GM18907 (cell line): ENCODE measurements around the gene SLAIN1.
"Not testable (repeated sequence)": the region's sequence is repeated elsewhere in the genome, so short reads cannot be mapped to it uniquely, and the experiment has no call there.

Experiments used
- ATAC-seq: cut with Tn5 transposase; IDR thresholded peaks from one replicate; pipeline ENCODE4 v1.9.1; 2021; ENCODE audit warnings: mild to moderate bottlenecking, moderate library complexity; ENCODE audit not compliant: unreplicated experiment

SLAIN1 gene

GRCh38 chr13:77697217-77698103, at the start of gene SLAIN1:
SLAIN1 (plus strand) TSS chr13:77697687; CDS start chr13:77697914, 227 bp downstream.
- ATAC-seq = peak; percentile 80

GRCh38 chr13:77650409-77650808, 47.1 kb upstream of the SLAIN1 start:
- no peak for ATAC-seq

GRCh38 chr13:77653301-77653700, 44.2 kb upstream of the SLAIN1 start:
- no peak for ATAC-seq

GRCh38 chr13:77660016-77660415, 37.5 kb upstream of the SLAIN1 start:
- ATAC-seq = not testable (repeated sequence)

GRCh38 chr13:77660841-77661250, 36.6 kb upstream of the SLAIN1 start:
- ATAC-seq = no peak

GRCh38 chr13:77662301-77662700, 35.2 kb upstream of the SLAIN1 start:
- ATAC-seq = not testable (repeated sequence)

GRCh38 chr13:77662831-77663230, 34.7 kb upstream of the SLAIN1 start:
- ATAC-seq = not testable (repeated sequence)

GRCh38 chr13:77674852-77675251, 22.6 kb upstream of the SLAIN1 start:
- ATAC-seq = no peak

- ATAC-seq = no peak
Observed at GRCh38 chr13:77678691-77679235, 18.7 kb upstream of the SLAIN1 start.

- ATAC-seq = no peak
Observed at GRCh38 chr13:77687799-77688198, 9.7 kb upstream of the SLAIN1 start.

- no peak for ATAC-seq
Observed at GRCh38 chr13:77691871-77692270, 5.6 kb upstream of the SLAIN1 start.

GRCh38 chr13:77692746-77693448, 4.6 kb upstream of the SLAIN1 start:
- no peak for ATAC-seq

GRCh38 chr13:77693449-77693940, 4.0 kb upstream of the SLAIN1 start:
- ATAC-seq = no peak

GRCh38 chr13:77696006-77696878, 1.2 kb upstream of the SLAIN1 start:
- ATAC-seq = no peak

GRCh38 chr13:77696879-77697216, 639 bp upstream of the SLAIN1 start:
- peak; percentile 20 for ATAC-seq

GRCh38 chr13:77698201-77699058, 943 bp downstream of the SLAIN1 start:
- peak; percentile 36 for ATAC-seq

- no peak for ATAC-seq
Observed at GRCh38 chr13:77699059-77699680, 1.7 kb downstream of the SLAIN1 start.

GRCh38 chr13:77701305-77701704, 3.8 kb downstream of the SLAIN1 start:
- no peak for ATAC-seq

GRCh38 chr13:77702366-77702765, 4.9 kb downstream of the SLAIN1 start:
- no peak for ATAC-seq
